IPS-NIHi7 (cell line): ENCODE results near the gene C2CD5.

Experiments
- DNase-seq: peaks from one replicate; pipeline ENCODE4 v3.0.0; 2012; ENCODE audit warnings: mixed read lengths; ENCODE audit errors: extremely low spot score

Gene C2CD5

DNA sequence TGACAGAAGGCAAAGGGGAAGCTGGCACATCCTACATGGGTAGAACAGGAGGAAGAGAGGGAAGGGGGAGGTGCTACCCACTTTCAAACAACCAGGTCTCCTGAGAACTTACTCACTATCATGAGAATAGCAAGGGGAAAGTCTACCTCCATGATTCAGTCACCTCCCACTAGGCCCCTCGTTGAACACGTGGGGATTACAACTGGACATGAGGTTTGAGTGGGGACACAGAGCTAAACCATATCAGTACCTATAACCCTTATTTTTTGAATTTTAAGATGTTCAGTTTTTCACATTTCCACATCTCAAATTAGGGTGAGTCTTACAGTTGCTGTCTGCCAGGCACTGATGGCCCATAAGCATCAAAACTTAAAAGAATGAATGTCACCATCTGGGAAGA lies 129.6 kb downstream of the C2CD5 start:
- DNase-seq, result no peak

DNA sequence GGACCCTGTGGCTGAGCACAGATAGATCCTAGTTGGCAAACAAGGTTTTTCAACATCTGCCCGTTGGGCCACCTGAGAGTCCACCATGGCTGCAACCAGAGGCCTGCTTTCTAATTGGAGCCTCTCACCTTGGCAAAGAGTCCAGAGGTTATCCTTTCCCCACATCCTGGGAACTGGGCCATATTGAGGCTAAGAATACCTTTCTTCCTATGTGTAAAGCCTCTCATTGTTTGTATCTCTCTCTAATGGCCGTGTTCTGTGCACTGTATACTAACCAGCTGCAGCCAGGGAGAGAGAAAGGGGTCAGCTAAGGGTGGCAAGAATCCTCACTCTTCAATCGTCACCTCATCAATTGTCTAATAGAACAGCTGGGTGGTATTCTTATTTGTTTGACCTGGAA lies 130.8 kb downstream of the C2CD5 start:
- DNase-seq, result no peak

DNA sequence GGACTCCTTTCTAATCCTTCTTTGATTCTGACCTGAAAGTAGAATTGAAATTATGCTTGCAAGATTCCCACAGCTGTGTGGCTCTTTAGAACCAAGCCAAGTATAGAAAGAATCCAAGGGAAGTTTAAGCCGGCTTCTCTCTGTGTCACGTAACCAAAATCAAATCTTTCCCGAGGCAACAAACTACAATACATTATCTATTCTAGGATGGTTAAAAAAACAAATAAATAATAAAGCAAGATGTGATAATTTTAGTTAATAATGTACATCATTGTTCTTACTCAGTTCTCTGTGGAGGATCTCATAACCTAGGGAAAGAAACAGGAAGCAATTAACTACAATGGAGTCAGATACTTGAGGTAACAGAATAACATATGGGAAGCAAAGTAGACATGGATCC lies 131.8 kb downstream of the C2CD5 start:
- DNase-seq, result no peak

DNA sequence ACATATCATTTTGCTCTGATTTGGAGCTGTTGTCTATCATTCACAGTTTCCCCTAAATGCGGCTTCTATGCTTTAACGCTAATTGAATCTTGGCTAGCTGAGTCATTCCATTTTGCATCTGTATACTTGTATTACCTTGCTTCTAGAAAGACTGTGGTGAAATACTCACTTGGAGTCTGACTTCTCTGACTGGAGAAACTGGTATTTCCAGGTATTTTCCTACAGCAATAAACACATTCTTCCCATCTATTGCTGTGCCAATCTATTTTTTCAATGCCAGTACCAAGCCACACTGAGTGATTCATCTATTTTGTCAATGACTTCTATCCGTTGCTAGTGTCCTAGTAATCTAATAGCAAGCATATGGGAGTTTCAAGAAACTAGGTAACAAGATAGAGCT lies 133.9 kb downstream of the C2CD5 start:
- no peak for DNase-seq

DNA sequence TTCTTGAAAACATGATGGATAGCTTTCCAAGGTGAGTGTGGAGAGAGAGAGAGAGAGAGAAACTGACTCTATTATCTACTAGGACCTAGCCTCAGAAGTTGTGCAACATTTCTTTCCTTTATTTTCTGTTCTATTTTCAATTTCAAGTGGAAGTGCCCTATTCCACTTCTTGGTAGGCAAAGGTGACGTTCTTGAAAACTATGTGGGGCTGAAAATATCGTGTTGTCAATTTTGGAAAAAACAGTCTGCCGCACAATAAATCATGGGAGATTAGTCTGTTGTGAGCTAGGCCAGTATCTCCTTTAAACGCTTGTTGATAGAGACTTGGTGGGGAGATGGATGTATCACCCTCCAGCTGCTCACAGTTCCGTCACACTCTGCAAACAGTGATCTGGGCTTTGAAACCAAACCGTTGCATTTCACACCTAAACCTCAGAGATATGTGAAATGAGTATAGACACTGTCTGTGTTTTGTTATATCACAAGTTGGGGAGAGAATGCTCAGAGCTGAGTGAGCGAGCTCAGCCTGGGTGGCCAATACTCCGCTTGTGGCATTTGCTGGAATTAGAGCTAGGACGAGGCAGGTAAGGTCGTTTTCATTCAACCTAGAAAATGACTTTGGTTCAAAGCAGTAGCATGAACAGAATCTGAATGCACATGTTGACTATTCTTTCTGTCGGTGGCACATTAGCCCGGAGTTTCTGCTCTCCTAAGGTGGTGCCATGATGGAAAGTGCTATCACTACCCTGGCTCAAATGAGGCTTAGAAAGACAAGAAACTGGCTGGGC lies 134.8 kb downstream of the C2CD5 start:
- DNase-seq, result no peak

DNA sequence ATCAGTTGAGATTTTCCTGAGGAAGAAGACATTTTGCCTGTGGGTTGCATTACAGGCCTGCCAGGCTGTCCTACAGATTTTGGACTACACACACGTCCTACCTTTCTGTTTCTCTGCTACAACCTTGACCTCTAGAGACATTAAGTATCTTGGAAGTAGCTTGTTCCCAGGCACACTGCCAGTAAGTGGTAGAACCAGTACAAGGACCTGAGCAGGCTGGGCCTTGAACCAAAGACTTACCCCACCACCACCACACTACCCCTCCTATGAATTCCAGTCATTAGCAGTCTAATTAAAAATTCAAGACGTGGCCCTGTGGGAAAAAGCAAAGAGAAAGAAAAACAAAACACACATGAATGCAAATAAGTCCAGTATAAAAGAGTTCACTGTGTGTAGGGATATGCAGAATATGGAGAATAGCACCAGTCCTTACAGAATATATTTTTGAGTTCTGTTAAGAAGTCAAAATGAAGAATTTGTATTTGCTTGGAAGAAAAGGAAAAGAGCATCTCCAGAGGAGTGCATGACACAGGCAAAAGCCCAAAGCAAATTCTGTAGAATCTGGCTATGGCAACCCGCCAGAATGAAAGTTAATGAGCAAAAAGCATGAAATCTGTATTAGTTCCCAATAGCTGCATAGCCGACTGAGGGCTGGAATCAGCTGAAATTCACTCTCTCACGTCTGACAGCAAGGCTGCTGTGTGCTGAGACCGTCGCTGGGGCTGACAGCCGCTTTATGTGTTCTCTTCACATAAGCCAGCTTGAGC lies 135.5 kb downstream of the C2CD5 start:
- DNase-seq, result peak; percentile 15

DNA sequence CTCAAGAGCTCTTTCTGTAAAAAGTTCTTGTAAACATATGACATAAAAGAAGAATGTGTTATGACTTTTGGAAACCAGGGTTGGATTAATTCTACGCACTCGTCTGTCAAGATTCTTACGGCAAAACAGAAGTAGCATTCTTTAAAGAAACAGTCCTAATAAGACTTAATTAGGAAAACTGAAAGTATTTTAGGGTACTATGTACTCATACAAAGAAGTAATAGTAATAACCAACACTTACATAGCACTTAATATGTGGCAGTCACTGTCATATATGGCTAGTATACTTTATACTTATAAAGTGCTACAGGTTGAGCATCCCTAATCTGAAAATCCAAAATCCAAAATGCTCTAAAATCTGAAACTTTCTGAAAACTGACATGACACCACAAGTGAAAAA lies 136.9 kb downstream of the C2CD5 start:
- no peak for DNase-seq

DNA sequence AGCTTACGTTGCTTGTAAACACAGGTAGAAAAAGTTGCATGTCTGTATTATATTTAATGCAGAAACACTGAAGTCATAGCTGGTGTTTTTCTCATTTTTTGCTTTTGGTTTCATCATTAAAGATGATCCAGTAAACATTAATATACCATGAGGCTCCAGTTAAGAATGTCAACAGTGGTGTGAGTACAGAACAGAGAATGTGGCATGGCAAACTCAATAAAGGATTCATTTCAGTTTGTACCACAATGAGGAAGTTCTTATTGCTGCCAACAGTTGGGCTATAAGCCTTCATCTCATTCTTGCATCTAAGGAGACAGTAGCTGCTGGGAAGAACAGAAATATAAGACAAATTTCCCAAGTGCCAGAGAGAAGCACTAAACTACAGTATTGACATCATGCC lies 137.7 kb downstream of the C2CD5 start:
- no peak for DNase-seq

DNA sequence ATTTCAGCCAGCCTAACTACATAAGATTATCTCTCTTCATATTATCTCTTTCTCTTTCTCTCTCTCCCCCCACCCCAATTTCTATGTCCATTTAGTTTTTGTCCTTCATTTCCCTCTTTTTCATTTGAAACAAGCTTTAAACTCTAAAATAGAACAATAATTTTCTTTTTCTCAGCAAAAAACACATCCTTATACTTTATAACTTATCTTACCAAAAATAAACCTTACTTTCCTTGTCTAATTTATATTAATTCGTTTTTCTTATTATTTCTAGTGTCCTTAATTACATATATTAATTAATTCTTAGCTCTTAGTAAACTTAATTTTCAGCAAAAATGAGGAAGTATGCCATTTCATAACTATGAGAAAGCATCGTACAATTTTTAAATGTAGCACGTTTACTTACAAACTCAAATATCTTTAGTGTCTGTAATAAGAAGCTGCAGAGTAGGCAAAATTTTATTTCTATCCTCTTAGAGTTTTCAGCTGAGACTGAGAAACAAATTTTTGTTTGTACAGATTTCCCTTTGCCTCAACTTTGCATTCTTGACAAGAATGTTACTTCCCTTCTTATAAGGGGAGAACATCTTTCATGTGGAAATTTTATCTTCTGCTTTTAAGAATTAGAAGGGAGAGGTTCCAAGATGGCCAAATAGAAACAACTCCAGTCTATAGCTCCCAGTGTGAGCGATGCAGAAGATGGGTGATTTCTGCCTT lies 144.7 kb downstream of the C2CD5 start:
- no peak for DNase-seq
